Ovary (tissue), 9 donors: ENCODE data around the gene BAX. TPM values are rescaled to one million over a fixed set of nuclear protein-coding genes. Genes with fewer than 3 reads are reported as not detected.

Source experiments
- DNase-seq, 5 donors: peaks; one replicate each; pipeline ENCODE4 v3.0.0-alpha.2; 2019 to 2020
- H3K27ac ChIP-seq, 2 donors: fragments of 200-600 bp; one replicate each; pipeline versions ENCODE4 v1.5.1 to v1.8.0; 2019 to 2022
- H3K27me3 ChIP-seq: fragments of 200-600 bp; one replicate; pipeline ENCODE4 v1.8.0; 2022
- H3K36me3 ChIP-seq: fragments of 200-600 bp; sonication (generic); one replicate; pipeline ENCODE4 v1.5.1; 2019
- H3K4me1 ChIP-seq: one replicate; pipeline ENCODE4 v1.8.1; 2013; ENCODE audit warnings: mild to moderate bottlenecking, moderate library complexity; ENCODE audit not compliant: insufficient read depth
- H3K4me3 ChIP-seq: fragments of 200-600 bp; sonication (generic); one replicate; pipeline ENCODE4 v1.5.1; 2017
- H3K9me3 ChIP-seq, 2 donors: fragments of 200-600 bp in 1 of 2; sonication (generic) in 1 of 2; one replicate each; pipeline versions ENCODE4 v1.5.1 to v1.8.1; 2013 to 2019; ENCODE audit warnings: mild to moderate bottlenecking in 1 of 2, moderate library complexity in 1 of 2
- EP300 ChIP-seq: sonication (generic); formaldehyde crosslinking; IDR thresholded peaks from one replicate; pipeline ENCODE4 v1.6.1; 2017; ENCODE audit warnings: antibody characterized with exemption
- POLR2A ChIP-seq: fragments of 450-650 bp; IDR thresholded peaks from one replicate; pipeline ENCODE4 v1.6.1; 2017; ENCODE audit warnings: antibody characterized with exemption, mild to moderate bottlenecking, moderate library complexity
- WGBS, 3 donors: extraction: QIAGEN DNeasy Blood & Tissue Kit in 1 of 3; methylation state at CpG; one replicate each; pipeline versions ENCODE4 v1.1.5 to v1.1.7; 2013 to 2017; 5-methylcytosine and 5-hydroxymethylcytosine counted together
- intact Hi-C, 4 donors: fragments of 100-400 bp; cut with DNase I; formaldehyde crosslinking; loops; one replicate each; pipeline versions ENCODE4 v1.11.0 to v1.15.1; 2022 to 2023
- polyA plus RNA-seq, 2 donors: library from polyadenylated mRNA; stranded (reverse); fragments of 200-250 nt in 1 of 2; fragments of 350-450 nt in 1 of 2; fragmentation: Illumina TruSeq in 1 of 2; extraction: RNeasy Lipid Tissue Mini Kit (QIAGEN cat#74804) in 1 of 2; gene quantifications; one replicate each; pipeline ENCODE4 v1.2.3, GENCODE V29; 2013 to 2014
- total RNA-seq, 7 donors: library from RNA; depleted of rRNA in 2 of 7; stranded (reverse); fragments of >200 nt in 2 of 7; fragmentation: NEBNext Ultra II Directional in 3 of 7; extraction: Animal tissue kit (Norgen Biotek cat#: 25700) in 3 of 7; gene quantifications; one replicate each; pipeline versions ENCODE4 v1.1.0 to v1.2.4, GENCODE V29; 2016 to 2023
- TF ChIP-seq, protein P1 (sequence below), 3 donors: fragments of 450-650 bp in 2 of 3; fragments of 200-600 bp in 1 of 3; IDR thresholded peaks; one replicate each; pipeline versions ENCODE4 v1.5.1 to v1.8.0; 2016 to 2022; ENCODE audit warnings: antibody characterized with exemption in 3 of 3, mild to moderate bottlenecking in 1 of 3
- donor health status: DM: no; HTN: no; CAD: no; lungs with moderate emphysema.
- donor health status: DM: no; HTN: no; CAD: no.
- donor health status: Bipolar disorder and iron deficiency.
- donor health status: DM: yes; HTN: yes; CAD: no.
- donor health status: DM: no; HTN: no; CAD: no.
- donor health status: DM: yes; HTN: yes; CAD: no.

BAX gene
- total and polyA plus RNA-seq, 9 donors, result 10.6 to 57.7 (median 45.9) TPM

DNA sequence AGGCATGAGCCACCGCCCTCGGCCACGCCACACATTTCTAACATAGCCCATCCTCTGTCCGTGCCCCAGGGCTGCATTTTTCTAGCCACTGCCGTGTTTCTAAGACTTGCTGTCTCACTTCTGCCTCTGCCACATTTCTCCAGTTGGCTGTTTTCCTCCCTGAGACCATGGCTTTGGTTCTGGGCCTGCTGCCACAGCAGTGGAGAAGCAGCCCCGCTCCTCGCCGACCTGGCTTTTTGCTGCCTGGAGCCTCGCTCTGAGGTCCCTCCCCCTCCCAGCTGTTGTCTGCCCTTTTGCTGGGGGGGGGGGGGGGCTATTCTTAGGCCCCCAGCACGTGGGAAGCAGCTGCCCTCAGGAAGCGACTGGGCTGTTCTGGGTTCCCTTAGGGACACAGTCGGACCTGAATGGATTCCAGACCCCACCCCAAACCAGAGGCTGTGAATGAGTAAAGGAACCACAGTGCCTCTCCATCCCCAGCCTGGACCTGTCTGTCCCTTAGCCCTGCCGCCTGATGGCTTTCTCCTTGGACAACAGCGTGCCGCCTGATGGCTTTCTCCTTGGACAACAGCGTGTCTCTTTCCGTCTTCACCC is 35.1 kb downstream of the BAX start:
- 61 to 66% (median 65%) methylated on average over 17 of the region's 17 CpGs for WGBS, 3 donors
- Histone ChIP-seq H3K4me3 (no peak overlapping the region), H3K9me3 (no peaks in the 10 kb centered on the region), H3K27ac (no peak overlapping the region), H3K4me1 (peaks cover 14% of the 10 kb centered on the region), H3K27me3 (no peaks in the 10 kb centered on the region), H3K36me3 (no peaks in the 10 kb centered on the region)
- intact Hi-C loops, result no loop called here
- no peak for DNase-seq
- no peak for TF ChIP-seq POLR2A
- TF ChIP-seq, protein P1, sequence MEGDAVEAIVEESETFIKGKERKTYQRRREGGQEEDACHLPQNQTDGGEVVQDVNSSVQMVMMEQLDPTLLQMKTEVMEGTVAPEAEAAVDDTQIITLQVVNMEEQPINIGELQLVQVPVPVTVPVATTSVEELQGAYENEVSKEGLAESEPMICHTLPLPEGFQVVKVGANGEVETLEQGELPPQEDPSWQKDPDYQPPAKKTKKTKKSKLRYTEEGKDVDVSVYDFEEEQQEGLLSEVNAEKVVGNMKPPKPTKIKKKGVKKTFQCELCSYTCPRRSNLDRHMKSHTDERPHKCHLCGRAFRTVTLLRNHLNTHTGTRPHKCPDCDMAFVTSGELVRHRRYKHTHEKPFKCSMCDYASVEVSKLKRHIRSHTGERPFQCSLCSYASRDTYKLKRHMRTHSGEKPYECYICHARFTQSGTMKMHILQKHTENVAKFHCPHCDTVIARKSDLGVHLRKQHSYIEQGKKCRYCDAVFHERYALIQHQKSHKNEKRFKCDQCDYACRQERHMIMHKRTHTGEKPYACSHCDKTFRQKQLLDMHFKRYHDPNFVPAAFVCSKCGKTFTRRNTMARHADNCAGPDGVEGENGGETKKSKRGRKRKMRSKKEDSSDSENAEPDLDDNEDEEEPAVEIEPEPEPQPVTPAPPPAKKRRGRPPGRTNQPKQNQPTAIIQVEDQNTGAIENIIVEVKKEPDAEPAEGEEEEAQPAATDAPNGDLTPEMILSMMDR (IDR thresholded peaks at IDR 0.05), result no peak
- no peak for TF ChIP-seq EP300

DNA sequence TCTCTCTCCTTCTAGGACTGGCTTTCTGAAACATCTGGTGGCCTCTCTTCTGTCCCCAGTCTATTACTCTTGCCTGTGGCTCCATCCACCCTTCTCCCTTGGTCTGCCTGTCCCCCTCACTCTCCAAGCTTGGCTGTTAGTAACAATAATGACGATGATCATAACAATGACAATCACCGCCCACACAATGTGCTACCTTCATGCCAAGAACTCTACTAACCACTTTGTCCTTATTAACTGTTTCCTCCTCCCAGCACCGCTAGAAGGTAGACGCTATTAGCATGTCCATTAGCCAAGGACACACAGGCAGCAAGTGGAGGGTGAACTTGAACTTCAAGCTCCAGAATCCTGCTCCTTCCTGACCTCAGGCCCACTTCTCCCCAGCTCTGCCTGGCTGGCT is 35.7 kb downstream of the BAX start:
- H3K36me3 ChIP-seq, result no peaks in the 10 kb centered on the region
- H3K27me3 ChIP-seq, result no peaks in the 10 kb centered on the region
- intact Hi-C loops, result no loop called here
- 55 to 59% (median 57%) methylated on average over 4 of the region's 4 CpGs for WGBS, 3 donors
- no peak overlapping the region for H3K27ac ChIP-seq
- H3K4me3 ChIP-seq, result no peak overlapping the region
- no peak for DNase-seq
- H3K9me3 ChIP-seq, result no peaks in the 10 kb centered on the region
- peaks cover 16% of the 10 kb centered on the region for H3K4me1 ChIP-seq
- TF ChIP-seq POLR2A, result no peak
- TF ChIP-seq, protein P1 (IDR thresholded peaks at IDR 0.05), result no peak
- no peak for TF ChIP-seq EP300

DNA sequence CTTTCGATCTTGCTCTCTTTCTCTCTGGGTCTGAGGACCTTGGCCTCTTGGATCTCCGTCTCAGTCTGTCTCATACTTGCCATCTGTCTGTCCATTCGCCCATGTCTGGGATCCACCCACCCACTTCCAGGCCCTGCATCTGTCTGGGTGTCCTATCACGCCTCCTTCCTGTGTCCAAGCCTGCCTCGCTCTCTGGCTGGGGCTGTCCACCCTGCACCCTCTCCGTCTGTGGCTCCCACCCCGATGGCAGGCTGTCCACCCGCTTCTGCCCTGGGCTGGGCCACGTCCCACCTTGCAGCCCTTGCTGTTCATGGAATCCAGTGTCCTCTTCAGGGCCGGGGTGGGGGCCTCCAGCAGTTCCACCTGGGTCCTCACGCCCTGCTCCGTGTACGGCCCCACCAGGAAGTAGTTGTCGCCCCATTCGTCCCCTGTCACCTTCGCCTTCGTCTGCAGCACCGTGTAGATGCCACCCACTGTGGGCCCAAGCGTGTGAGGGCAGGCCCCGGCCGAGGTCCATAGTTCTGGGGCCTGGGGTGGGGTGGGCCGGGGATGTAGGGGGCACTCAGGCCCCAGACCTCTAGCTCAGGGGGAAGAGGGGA is 36.4 kb downstream of the BAX start:
- Histone ChIP-seq H3K4me3 (no peak overlapping the region), H3K27ac (peak overlapping the region in 1 of 2 donors; percentile 83), H3K4me1 (peaks cover 16% of the 10 kb centered on the region), H3K27me3 (no peaks in the 10 kb centered on the region), H3K9me3 (no peaks in the 10 kb centered on the region), H3K36me3 (no peaks in the 10 kb centered on the region)
- intact Hi-C loops, result no loop called here
- peak in 2 of 5 donors; percentile 18 to 38 for DNase-seq
- TF ChIP-seq, protein P1 (IDR thresholded peaks at IDR 0.05), result no peak
- TF ChIP-seq POLR2A (no peak), EP300 (no peak)
- 85 to 89% (median 87%) methylated on average over 20 to 22 of the region's 22 CpGs for WGBS, 3 donors

DNA sequence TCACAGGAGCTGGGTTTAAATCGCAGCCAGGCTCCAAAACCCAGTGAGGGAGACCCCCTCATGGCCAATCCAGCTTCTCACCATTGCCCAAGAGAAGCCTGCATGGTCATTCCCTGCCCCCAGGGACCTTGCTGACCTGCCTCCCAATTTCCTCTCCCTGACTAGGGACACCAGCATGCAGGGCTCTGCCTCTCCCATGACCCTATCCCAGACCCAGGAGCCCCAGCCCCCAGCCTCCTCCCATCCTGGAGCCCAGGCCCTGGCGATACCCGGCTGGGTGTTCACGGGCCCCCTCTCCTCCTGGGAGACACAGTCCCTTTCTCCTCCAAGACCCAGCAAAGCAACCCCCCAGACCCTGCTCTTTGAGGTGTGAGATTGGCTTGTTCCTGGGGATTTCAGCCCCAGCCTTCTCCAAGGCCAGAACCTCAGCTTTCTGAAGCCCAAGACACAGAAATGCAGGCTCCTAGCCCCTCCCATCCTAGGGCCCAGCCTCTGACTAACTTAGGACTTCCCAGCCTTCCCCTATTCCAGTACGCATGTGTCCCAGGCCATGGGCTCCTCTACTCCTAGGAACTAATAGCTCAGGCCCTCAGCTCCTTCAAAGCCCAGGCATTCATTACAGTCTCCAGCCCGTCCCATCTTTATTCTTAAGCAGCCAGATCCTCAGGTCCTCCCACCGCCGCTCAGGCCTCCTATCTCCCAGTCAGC is 37.4 kb downstream of the BAX start:
- peak; percentile 49 to 71 (median 55) for DNase-seq
- WGBS, 3 donors, result 5 to 9% (median 9%) methylated on average over 8 of the region's 8 CpGs
- peak; percentile 40 for TF ChIP-seq POLR2A
- TF ChIP-seq, protein P1 (IDR thresholded peaks at IDR 0.05), result no peak
- intact Hi-C loops, result no loop called here
- H3K36me3 ChIP-seq, result no peaks in the 10 kb centered on the region
- H3K9me3 ChIP-seq, result no peaks in the 10 kb centered on the region
- no peaks in the 10 kb centered on the region for H3K27me3 ChIP-seq
- H3K4me3 ChIP-seq, result peak overlapping the region; percentile 78
- peaks cover 16% of the 10 kb centered on the region for H3K4me1 ChIP-seq
- H3K27ac ChIP-seq, result peak overlapping the region; percentile 83 to 86
